ENCODE data around the gene NARS2. TPM values are rescaled to one million over a fixed set of nuclear protein-coding genes. Genes with fewer than 3 reads are reported as not detected.
"Not testable (repeated sequence)": the region's sequence is repeated elsewhere in the genome, so short reads cannot be mapped to it uniquely, and the experiment has no call there.

The NARS2 gene
- total RNA-seq, 1 donor: 17.8 TPM

DNA sequence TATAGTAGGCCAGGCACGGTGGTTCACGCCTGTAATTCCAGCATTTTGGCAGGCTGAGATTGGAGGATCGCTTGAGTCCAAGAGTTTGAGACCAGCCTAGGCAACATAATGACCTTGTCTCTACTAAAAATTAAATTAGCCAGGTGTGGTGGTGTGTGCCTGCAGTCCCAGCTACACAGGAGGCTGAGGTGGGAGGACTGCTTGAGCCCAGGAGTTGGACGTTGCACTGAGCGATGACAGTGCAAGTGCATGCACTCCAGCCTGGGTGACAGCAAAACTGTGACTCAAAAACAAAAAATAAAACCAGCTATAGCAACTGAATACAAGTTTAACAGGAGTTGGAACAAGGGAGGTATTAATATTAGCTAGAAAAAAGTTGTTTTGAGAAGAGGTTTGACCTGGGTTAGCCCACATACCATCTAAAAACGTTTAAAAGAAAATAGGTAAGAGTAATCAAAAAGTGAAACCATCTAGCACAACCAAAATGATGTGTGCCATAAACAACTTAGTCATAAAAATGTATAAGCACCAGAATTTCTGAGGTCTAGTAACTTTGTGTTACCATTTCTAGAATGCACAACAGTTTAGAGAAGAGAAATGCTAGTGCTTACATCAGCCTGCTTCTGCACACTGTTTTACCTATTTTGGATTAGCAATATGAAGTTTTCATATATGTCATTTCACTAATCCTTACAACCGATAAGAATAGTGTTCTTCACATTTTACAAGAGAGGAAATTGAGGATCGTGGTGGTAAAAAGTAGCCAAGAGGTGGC, 26.5 kb downstream of the NARS2 start:
- DNase-seq (ENCODE audit: low read depth in 2 of 3, low spot score in 2 of 3): no peak

GRCh38 chr11:78542007-78542406, 32.7 kb downstream of the NARS2 start:
- no peak for DNase-seq (ENCODE audit: low read depth in 2 of 3, low spot score in 2 of 3)

GRCh38 chr11:78541537-78541936, 33.1 kb downstream of the NARS2 start:
- DNase-seq (ENCODE audit: low read depth in 2 of 3, low spot score in 2 of 3): no peak

DNA sequence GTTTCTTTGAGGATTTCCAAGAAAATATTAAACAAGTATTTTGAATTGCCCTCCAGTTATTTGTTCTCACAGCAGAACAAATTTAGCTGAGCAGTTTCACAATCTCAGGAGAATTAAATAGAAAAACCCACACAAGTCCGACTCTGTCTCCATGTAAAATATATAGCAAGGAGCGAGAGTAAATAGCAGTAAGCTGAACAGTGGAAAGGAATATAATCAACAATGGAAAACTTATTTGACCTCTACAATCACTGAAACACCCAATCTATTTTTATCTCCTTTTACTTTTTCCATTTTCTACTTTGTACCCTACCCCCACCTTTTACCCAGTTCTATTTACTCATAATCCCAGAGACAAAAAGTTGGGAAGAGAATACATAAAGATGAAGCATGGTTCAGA, 34.4 kb downstream of the NARS2 start:
- no peak for DNase-seq (ENCODE audit: low read depth in 2 of 3, low spot score in 2 of 3)

DNA sequence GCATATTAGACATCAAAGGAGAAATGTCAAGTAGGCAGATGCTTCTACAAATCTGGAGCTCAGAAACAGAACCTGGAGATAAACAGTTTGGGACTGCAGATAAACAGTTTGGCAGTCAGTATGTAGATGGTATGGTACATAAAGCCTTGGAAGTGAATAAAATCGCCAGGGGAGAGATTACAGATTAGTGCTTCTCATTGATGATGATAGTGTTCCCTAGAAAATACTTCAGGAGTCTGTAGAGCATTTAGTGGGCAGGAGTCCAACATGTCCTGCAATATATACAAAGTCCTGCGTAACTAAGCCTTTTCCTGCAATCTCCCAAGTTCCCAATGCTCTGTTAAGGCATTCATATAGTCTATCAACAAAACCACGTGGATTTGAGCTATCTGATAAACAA, 35.2 kb downstream of the NARS2 start:
- DNase-seq (ENCODE audit: low read depth in 2 of 3, low spot score in 2 of 3): no peak

DNA sequence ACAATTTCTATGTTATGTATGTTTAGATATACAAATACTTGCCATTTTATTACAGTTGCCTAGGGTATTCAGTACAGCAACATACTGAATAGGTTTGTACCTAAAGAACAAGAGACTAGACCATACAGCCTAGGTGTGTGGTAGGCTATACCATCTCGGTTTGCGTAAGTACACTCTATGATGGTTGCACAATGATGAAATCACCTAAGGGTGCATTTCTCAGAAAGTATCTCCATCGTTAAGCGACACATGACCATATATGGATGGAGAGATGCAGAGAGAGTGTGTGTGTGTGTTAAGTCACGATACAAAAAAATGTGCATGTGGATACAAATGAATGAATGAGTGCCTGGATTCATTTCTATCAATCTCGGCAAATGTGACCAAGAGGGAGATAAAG, 37.7 kb downstream of the NARS2 start:
- no peak for DNase-seq (ENCODE audit: low read depth in 2 of 3, low spot score in 2 of 3)

DNA sequence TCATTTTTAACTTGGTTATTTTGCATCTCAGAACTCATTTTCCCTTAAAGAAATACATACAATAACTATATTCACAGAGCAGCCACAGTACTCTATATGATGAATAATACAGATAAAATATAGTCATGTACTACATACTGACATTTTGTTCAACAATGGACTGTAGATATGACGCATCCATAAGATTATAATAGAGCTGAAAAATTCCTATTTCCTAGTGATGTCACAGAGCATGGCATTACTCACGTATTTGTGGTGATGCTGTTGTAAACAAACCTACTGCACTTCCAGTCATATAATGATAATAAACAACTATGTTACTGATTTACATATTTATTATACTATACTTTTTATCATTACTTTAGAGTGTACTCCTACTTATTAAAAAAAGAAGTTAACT, 38.7 kb downstream of the NARS2 start:
- DNase-seq (ENCODE audit: low read depth in 2 of 3, low spot score in 2 of 3): no peak

DNA sequence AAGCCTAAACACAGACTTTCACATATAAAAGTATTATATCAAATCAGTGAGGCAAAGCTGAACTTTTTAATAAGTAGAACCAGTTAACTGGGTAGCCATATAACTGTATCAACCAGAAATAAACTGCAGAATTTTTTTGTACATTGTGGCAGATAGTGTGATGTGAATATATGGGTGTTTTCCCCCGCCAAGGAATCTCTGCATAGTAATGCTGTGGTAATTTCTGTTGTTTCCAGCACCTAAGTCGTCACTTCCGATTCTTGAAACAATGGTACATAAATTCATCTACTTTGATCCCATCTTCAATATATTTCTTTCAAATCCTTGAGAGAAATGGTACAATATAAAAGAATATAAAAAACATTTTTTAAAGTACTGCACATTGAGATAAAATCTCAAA, 39.6 kb downstream of the NARS2 start:
- DNase-seq (ENCODE audit: low read depth in 2 of 3, low spot score in 2 of 3): no peak

DNA sequence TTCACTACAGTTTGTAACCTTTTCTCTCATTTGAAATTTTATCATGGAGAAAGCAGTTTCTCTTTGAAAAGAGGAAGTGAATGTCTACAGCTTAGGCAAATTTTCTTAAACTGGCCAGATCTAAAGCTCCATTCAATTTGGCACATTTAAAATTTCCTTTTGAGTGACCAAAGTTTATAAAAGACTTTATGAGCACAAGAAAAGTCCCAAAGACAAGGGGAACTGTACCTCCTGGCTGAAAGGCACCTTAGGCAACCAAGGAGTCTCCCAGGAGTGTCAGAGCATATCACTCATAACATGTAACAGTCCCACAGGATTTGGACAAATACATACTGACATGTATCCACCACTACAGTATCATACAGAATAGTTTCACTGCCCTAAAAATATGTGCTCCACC, 41.3 kb downstream of the NARS2 start:
- DNase-seq (ENCODE audit: low read depth in 2 of 3, low spot score in 2 of 3): peak in 2 of 3 donors; percentile 26 to 62

GRCh38 chr11:78532991-78533390, 41.7 kb downstream of the NARS2 start:
- no peak for DNase-seq (ENCODE audit: low read depth in 2 of 3, low spot score in 2 of 3)

GRCh38 chr11:78526497-78527146, 48.0 kb downstream of the NARS2 start:
- no peak for DNase-seq (ENCODE audit: low read depth in 2 of 3, low spot score in 2 of 3)

DNA sequence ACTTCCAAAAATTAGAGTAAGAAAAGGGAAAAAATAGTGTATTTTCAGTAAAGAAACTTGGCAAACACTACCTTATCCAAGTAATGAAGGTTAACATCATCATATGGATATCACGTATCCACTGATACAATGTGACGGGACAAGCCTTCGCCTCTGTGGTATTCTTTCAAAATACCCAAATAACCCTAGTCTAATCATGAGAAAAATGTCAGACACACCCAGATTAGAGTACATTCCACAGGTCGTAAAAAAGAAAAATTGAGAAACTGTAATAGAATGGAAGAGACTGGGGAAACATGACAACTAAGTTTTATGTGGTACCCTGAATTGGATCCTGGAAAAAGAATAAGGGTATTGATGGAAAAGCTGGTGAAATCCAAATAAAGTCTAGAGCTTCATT, 48.9 kb downstream of the NARS2 start:
- DNase-seq (ENCODE audit: low read depth in 2 of 3, low spot score in 2 of 3): no peak

DNA sequence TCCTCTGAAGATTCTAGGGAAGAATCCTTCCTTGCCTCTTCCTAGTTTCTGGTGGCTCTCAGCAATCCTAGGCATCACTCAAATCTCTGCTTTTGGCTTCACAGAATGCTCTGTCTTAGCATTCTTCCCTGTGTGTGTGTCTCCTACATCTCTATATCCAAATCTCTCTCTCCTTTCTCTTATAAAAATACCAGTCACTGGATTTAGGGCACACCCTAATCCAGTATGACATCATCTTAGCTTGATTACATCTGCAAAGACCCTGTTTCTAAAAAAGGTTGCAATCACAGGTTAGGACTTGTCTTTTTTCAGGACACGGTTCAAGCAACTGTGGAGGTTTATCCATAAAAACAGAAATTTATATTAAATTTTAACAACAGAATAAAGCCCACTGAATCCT, 54.4 kb downstream of the NARS2 start:
- no peak for DNase-seq (ENCODE audit: low read depth in 2 of 3, low spot score in 2 of 3)

GRCh38 chr11:78516281-78516680, 58.4 kb downstream of the NARS2 start:
- no peak for DNase-seq (ENCODE audit: low read depth in 2 of 3, low spot score in 2 of 3)

DNA sequence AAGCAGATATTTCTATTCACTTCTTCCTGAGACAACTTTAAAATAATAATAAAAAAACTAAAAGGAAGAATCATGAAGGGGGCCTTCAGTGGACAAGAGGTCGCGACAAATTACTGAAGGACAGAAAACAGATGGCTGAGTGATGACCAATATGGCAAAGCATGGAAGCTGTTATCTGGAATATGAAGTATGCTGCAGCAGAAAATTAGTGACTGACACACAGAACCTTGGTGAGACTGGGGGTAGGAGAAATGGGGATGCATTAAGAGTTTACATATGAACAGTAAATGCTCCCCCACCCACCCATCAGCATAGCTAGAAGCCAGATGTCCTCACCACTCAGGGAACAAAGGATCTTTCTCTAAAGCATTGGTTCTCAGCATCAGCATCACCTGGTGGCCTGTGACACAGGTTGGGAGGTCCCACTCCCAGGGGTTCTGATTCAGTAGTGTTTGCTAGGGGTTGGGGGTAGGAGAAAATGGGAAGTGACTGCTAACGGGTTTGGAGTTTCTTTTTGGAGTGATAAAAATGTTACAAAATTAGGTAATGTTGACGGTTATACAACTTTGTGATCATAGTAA, 59.7 kb downstream of the NARS2 start:
- DNase-seq (ENCODE audit: low read depth in 2 of 3, low spot score in 2 of 3): no peak

DNA sequence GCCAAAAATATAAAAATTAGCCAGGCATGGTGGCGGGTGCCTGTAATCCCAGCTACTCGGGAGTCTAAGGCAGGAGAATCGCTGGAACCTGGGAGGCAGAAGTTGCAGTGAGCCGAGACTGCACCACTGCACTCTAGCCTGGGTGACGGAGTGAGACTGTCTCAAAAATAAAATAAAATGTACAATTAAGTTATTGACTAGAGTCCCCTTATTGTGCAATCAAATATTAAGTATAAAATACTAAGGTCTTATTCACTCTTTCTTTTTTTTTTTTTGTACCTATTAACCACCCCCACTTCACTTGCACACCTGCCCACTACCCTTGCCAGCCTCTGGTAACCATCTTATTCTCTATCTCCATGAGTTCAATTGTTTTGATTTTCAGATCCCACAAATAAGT, 61.6 kb downstream of the NARS2 start:
- DNase-seq (ENCODE audit: low read depth in 2 of 3, low spot score in 2 of 3): not testable (repeated sequence)

DNA sequence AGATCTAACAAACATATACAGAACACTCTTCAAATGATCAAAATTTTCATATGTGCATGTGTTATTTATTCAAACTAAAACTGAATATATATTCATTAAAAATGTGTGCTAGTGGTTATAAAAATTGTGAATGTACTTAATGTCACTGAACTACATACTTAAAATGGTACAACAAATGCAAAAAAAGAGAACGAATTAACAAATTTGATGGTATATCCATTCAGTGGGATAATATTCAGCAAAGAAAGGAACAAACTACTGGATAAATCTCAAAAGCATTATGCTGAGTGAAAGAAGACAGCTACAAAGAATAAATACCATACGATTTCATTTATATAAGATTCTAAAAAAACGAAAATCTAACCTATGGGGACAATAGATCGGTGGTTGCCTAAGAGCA, 64.1 kb downstream of the NARS2 start:
- no peak for DNase-seq (ENCODE audit: low read depth in 2 of 3, low spot score in 2 of 3)

DNA sequence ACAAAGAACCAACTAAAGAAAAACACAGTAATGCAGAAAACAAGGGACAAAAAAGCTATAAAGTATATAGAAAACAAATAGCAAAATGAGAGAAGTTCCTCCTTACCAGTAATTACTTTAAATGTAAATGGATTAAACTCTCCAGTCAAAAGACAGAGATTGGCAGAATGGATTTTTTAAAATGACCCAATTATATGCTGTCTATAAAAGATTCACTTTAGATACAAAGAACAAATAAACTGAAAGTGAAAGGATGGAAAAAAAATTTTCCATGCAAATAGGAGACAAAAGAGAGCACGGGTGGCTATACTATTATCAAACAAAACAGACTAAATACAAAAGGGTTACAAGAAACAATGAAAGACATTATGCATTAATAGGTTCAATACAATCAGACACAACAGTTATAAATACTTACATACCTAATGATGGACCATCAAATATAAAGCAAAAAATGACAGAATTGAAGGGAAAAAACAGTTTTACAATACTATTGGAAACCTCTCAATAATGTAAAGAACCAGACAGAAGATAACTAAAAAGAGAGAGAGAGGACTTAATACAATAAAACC, 64.6 kb downstream of the NARS2 start:
- no peak for DNase-seq (ENCODE audit: low read depth in 2 of 3, low spot score in 2 of 3)

DNA sequence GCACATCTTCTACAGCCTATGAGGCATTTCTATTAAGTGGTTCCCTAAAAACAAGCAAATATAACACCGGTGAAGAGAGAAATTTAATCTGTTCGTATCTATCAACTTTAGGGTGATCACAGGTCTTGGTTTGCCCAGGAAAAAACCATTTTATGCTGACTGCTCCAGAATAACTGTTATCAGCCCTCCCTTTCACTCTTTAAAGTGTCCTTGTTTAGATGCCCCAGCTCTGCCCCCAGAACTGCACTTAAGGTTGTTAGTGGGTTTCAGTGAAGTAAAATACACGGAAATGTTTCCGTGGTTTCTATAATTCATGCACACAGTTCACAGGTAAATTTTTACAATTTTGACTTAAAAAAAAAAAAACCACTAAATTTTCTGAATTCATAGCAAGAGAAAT, 70.0 kb downstream of the NARS2 start:
- peak in 1 of 3 donors; percentile 3 for DNase-seq (ENCODE audit: low read depth in 2 of 3, low spot score in 2 of 3)

GRCh38 chr11:78504181-78504580, 70.5 kb downstream of the NARS2 start:
- DNase-seq (ENCODE audit: low read depth in 2 of 3, low spot score in 2 of 3): peak in 2 of 3 donors; percentile 27 to 45

GRCh38 chr11:78499971-78500370, 74.7 kb downstream of the NARS2 start:
- DNase-seq (ENCODE audit: low read depth in 2 of 3, low spot score in 2 of 3): no peak

GRCh38 chr11:78497293-78497692, 77.4 kb downstream of the NARS2 start:
- DNase-seq (ENCODE audit: low read depth in 2 of 3, low spot score in 2 of 3): no peak
